ENCODE measurements around the gene PANK2. TPM values are rescaled to one million over a fixed set of nuclear protein-coding genes. Genes with fewer than 3 reads are reported as not detected.

The PANK2 gene
- total RNA-seq, 1 donor from 2014 or later = 53.7 TPM

DNA sequence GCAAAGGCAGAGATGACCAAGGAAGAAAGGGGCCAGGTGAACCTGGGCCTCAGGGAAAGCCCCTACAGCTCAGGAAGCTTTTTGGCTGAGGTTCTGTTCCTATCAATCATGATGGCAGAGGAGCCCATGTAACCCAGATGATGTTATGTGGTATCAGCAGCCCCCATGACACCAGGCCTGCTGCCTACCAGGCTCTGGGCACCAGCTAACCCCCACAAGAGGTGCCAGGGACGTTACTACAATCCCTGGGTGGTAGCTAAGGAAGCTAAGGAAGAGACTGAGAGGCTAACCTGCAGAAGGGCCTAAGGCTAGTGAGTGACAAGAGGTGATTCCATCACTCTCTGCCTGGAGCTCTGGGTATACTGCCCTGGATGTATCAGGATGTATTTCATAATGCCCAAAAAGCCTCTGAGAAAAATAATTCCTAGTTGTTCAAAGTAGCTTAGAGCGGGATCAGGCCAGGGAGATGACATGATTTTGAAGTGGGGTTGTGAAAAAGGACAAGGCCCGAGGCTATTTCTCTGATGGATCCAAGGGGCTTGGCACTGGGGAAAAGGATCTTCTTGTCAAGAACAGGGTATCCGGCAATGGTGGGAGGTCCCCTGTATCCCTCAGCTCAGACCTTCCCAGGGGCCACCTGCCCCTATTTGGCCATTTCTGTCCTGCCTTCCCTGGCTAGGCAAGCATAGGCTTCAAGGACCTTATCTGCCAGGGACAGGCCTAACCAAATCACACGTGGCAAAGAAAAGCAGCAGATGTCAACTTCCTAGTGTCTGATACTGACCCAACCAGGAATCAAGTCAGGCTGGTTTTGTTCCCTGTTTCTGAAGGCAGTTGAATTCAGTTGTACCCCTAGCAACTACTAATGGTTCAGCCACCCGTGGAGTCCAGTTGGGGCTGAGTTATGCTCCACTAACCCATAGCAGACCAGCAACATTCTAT, 41.3 kb downstream of the PANK2 start:
- Mint-ChIP-seq H3K9me3 (ENCODE audit: unreplicated experiment) (no peaks in the 10 kb centered on the region), H3K27ac (ENCODE audit: unreplicated experiment) (no peak overlapping the region), H3K36me3 (ENCODE audit: low read depth, unreplicated experiment) (peaks cover 16% of the 10 kb centered on the region), H3K4me1 (ENCODE audit: unreplicated experiment) (peaks cover 17% of the 10 kb centered on the region), H3K4me3 (ENCODE audit: unreplicated experiment) (no peak overlapping the region), H3K27me3 (ENCODE audit: unreplicated experiment) (peaks cover 15% of the 10 kb centered on the region)
- no peak for DNase-seq (ENCODE audit: low spot score)
- TF ChIP-seq, protein P1, sequence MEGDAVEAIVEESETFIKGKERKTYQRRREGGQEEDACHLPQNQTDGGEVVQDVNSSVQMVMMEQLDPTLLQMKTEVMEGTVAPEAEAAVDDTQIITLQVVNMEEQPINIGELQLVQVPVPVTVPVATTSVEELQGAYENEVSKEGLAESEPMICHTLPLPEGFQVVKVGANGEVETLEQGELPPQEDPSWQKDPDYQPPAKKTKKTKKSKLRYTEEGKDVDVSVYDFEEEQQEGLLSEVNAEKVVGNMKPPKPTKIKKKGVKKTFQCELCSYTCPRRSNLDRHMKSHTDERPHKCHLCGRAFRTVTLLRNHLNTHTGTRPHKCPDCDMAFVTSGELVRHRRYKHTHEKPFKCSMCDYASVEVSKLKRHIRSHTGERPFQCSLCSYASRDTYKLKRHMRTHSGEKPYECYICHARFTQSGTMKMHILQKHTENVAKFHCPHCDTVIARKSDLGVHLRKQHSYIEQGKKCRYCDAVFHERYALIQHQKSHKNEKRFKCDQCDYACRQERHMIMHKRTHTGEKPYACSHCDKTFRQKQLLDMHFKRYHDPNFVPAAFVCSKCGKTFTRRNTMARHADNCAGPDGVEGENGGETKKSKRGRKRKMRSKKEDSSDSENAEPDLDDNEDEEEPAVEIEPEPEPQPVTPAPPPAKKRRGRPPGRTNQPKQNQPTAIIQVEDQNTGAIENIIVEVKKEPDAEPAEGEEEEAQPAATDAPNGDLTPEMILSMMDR (IDR thresholded peaks at IDR 0.05; ENCODE audit: unreplicated experiment) = no peak

DNA sequence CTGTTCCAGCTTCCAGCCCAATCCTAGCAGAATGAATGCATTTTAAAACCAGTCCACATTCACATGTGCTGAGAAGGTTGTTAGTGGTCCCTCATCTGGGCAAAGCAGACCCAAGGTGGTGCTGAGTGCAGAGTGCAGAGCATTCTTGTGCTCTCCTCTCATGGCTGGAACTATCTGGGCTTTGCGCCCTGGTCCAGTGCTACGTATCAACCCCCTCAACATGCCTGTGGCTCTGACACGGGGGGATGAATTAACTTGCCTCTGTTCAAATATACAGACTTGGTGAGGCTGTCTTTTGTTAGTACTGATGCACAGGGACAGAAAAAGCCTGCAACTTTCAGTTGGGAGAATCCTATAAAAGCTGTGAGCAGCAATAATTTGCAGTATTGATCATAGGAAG, 42.5 kb downstream of the PANK2 start:
- peaks cover 9% of the 10 kb centered on the region for H3K4me1 Mint-ChIP-seq (ENCODE audit: unreplicated experiment)
- H3K27me3 Mint-ChIP-seq (ENCODE audit: unreplicated experiment) = peaks cover 11% of the 10 kb centered on the region
- TF ChIP-seq, protein P1 (IDR thresholded peaks at IDR 0.05; ENCODE audit: unreplicated experiment) = no peak
- peaks cover 10% of the 10 kb centered on the region for H3K36me3 Mint-ChIP-seq (ENCODE audit: low read depth, unreplicated experiment)
- no peak overlapping the region for H3K4me3 Mint-ChIP-seq (ENCODE audit: unreplicated experiment)
- no peak for DNase-seq (ENCODE audit: low spot score)
- H3K9me3 Mint-ChIP-seq (ENCODE audit: unreplicated experiment) = no peaks in the 10 kb centered on the region
- no peak overlapping the region for H3K27ac Mint-ChIP-seq (ENCODE audit: unreplicated experiment)

DNA sequence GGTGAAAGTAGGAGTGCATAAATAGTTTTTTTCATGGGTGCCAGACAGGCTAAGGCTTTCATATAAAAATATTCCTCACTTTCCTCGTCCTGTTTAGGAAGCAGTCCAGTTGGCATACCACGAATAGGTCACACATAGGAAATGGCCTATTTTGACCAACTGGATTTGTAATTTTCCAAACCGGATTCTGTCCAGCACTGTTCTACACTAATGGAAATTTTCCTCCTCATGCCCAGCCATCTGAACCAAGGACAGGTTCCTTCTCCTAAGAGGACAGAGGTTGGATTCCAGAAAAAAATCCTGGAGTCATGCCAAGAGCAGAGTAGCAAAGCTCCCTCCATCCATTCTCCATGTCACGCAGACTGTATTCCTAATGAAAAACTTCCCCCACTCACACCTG, 43.1 kb downstream of the PANK2 start:
- Mint-ChIP-seq H3K27ac (ENCODE audit: unreplicated experiment) (no peak overlapping the region), H3K4me1 (ENCODE audit: unreplicated experiment) (peaks cover 4% of the 10 kb centered on the region), H3K27me3 (ENCODE audit: unreplicated experiment) (peaks cover 8% of the 10 kb centered on the region), H3K9me3 (ENCODE audit: unreplicated experiment) (no peaks in the 10 kb centered on the region), H3K36me3 (ENCODE audit: low read depth, unreplicated experiment) (peaks cover 10% of the 10 kb centered on the region), H3K4me3 (ENCODE audit: unreplicated experiment) (no peak overlapping the region)
- TF ChIP-seq, protein P1 (IDR thresholded peaks at IDR 0.05; ENCODE audit: unreplicated experiment) = no peak
- DNase-seq (ENCODE audit: low spot score) = no peak

DNA sequence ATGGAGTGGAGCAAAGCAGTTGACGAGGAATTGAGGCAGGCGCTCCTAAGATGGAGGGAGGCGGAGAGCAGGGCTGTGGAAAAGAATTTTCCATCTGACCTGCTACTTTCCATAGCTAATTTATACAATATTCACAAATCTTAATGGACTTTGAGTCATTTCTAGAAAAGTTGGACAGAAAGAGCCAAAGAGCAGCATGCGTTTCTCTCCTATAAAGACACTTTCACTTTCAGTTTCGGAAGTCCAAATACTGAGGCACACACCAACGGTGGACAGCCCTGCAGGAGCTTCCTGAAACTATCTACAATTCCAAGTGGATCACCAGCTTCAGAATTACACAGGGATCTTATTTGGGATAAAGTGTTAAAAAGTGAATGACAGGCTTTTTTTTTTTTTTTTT, 43.5 kb downstream of the PANK2 start:
- DNase-seq (ENCODE audit: low spot score) = no peak
- TF ChIP-seq, protein P1 (IDR thresholded peaks at IDR 0.05; ENCODE audit: unreplicated experiment) = no peak
- Mint-ChIP-seq H3K4me3 (ENCODE audit: unreplicated experiment) (no peak overlapping the region), H3K27ac (ENCODE audit: unreplicated experiment) (no peak overlapping the region), H3K27me3 (ENCODE audit: unreplicated experiment) (peaks cover 6% of the 10 kb centered on the region), H3K4me1 (ENCODE audit: unreplicated experiment) (peaks cover 4% of the 10 kb centered on the region), H3K36me3 (ENCODE audit: low read depth, unreplicated experiment) (peaks cover 10% of the 10 kb centered on the region), H3K9me3 (ENCODE audit: unreplicated experiment) (no peaks in the 10 kb centered on the region)

DNA sequence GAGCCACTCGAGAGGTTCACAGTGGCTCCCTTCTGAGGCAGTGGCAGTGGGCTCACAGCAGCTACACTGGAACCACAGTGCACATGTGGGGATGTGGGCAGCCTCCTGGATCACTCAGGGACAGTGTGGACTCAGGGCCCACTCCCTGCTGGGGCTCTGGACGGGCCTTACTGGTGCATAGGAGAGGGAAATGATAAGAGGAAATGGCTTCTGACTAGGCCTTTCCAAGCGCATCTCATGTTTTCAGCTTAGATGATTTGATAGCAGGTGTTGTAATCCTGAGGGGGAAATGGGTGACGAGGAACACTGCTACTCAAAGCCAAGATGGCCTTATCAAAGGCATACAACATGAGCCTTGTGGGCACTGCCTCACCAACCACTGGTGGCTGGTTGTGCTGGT, 44.0 kb downstream of the PANK2 start:
- Mint-ChIP-seq H3K36me3 (ENCODE audit: low read depth, unreplicated experiment) (peaks cover 10% of the 10 kb centered on the region), H3K27ac (ENCODE audit: unreplicated experiment) (no peak overlapping the region), H3K27me3 (ENCODE audit: unreplicated experiment) (peaks cover 6% of the 10 kb centered on the region), H3K4me3 (ENCODE audit: unreplicated experiment) (no peak overlapping the region), H3K9me3 (ENCODE audit: unreplicated experiment) (no peaks in the 10 kb centered on the region), H3K4me1 (ENCODE audit: unreplicated experiment) (peaks cover under 1% of the 10 kb centered on the region)
- DNase-seq (ENCODE audit: low spot score) = no peak
- TF ChIP-seq, protein P1 (IDR thresholded peaks at IDR 0.05; ENCODE audit: unreplicated experiment) = no peak
